Ovary (tissue), 3 donors: ENCODE results near the gene MED1.
"Not testable (repeated sequence)": the region's sequence is repeated elsewhere in the genome, so short reads cannot be mapped to it uniquely, and the experiment has no call there.

Source experiments
- EP300 ChIP-seq: sonication (generic); formaldehyde crosslinking; IDR thresholded peaks from one replicate; pipeline ENCODE4 v1.6.1; 2017; ENCODE audit warnings: antibody characterized with exemption
- TF ChIP-seq, protein P1 (sequence below), 3 donors: fragments of 450-650 bp in 2 of 3; fragments of 200-600 bp in 1 of 3; IDR thresholded peaks; one replicate each; pipeline versions ENCODE4 v1.5.1 to v1.8.0; 2016 to 2022; ENCODE audit warnings: antibody characterized with exemption in 3 of 3, mild to moderate bottlenecking in 1 of 3
- donor health status: DM: no; HTN: no; CAD: no.

- TF ChIP-seq EP300, result not testable (repeated sequence)
- TF ChIP-seq, protein P1, sequence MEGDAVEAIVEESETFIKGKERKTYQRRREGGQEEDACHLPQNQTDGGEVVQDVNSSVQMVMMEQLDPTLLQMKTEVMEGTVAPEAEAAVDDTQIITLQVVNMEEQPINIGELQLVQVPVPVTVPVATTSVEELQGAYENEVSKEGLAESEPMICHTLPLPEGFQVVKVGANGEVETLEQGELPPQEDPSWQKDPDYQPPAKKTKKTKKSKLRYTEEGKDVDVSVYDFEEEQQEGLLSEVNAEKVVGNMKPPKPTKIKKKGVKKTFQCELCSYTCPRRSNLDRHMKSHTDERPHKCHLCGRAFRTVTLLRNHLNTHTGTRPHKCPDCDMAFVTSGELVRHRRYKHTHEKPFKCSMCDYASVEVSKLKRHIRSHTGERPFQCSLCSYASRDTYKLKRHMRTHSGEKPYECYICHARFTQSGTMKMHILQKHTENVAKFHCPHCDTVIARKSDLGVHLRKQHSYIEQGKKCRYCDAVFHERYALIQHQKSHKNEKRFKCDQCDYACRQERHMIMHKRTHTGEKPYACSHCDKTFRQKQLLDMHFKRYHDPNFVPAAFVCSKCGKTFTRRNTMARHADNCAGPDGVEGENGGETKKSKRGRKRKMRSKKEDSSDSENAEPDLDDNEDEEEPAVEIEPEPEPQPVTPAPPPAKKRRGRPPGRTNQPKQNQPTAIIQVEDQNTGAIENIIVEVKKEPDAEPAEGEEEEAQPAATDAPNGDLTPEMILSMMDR (IDR thresholded peaks at IDR 0.05), result not testable (repeated sequence)
Observed at GRCh38 chr17:39367805-39368204, 83.3 kb downstream of the MED1 start.
